Prostate gland (tissue), 2 donors: ENCODE results near the gene HAPSTR1.

Experiments used
- POLR2A ChIP-seq: fragments of 450-650 bp; IDR thresholded peaks from one replicate; pipeline ENCODE4 v1.6.1; 2016; ENCODE audit warnings: antibody characterized with exemption, mild to moderate bottlenecking
- TF ChIP-seq, protein P1 (sequence below), 4 experiments: fragments of 200-600 bp in 2 of 4; fragments of 450-650 bp in 2 of 4; sonication (generic) in 2 of 4; IDR thresholded peaks; 1 replicate in 3 of 4; 2 replicates in 1 of 4; pipeline ENCODE4 v1.5.1; 2016 to 2019; ENCODE audit warnings: antibody characterized with exemption in 4 of 4, mild to moderate bottlenecking in 2 of 4, moderate library complexity in 2 of 4

- TF ChIP-seq POLR2A = no peak
- TF ChIP-seq, protein P1, sequence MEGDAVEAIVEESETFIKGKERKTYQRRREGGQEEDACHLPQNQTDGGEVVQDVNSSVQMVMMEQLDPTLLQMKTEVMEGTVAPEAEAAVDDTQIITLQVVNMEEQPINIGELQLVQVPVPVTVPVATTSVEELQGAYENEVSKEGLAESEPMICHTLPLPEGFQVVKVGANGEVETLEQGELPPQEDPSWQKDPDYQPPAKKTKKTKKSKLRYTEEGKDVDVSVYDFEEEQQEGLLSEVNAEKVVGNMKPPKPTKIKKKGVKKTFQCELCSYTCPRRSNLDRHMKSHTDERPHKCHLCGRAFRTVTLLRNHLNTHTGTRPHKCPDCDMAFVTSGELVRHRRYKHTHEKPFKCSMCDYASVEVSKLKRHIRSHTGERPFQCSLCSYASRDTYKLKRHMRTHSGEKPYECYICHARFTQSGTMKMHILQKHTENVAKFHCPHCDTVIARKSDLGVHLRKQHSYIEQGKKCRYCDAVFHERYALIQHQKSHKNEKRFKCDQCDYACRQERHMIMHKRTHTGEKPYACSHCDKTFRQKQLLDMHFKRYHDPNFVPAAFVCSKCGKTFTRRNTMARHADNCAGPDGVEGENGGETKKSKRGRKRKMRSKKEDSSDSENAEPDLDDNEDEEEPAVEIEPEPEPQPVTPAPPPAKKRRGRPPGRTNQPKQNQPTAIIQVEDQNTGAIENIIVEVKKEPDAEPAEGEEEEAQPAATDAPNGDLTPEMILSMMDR (IDR thresholded peaks at IDR 0.05) = no peak
Observed at GRCh38 chr16:9126609-9127008, 35.2 kb downstream of the HAPSTR1 start.
